HepG2 (cell line): Measurements from ENCODE around the gene NYNRIN. TPM values are rescaled to one million over a fixed set of nuclear protein-coding genes. Genes with fewer than 3 reads are reported as not detected.

Experiments used
- ATF7-NPFF ChIP-seq: sonication (generic); formaldehyde crosslinking; IDR thresholded peaks from 2 replicates; pipeline ENCODE4 v1.8.1; 2023; ENCODE audit warnings: mild to moderate bottlenecking, low read depth, missing genetic modification reagents, moderate library complexity
- CCAR2 ChIP-seq: fragments of 200-400 bp; formaldehyde crosslinking; optimal IDR thresholded peaks from 2 replicates; pipeline ENCODE3; 2018; ENCODE audit warnings: low read depth, mild to moderate bottlenecking, low read length, moderate library complexity
- FOXA3 ChIP-seq: IDR thresholded peaks from 2 replicates; pipeline ENCODE4 v1.6.1; 2016; ENCODE audit warnings: missing genetic modification reagents, missing compliant biosample characterization
- FOXK1 ChIP-seq: sonication (generic); formaldehyde crosslinking; IDR thresholded peaks from 2 replicates; pipeline ENCODE4 v1.4.0; 2020; ENCODE audit warnings: low read depth, missing genetic modification reagents, borderline replicate concordance
- FOXP4 ChIP-seq: sonication (generic); formaldehyde crosslinking; IDR thresholded peaks from 2 replicates; pipeline ENCODE4 v1.4.0; 2020; ENCODE audit warnings: missing genetic modification reagents
- GRHL1 ChIP-seq: sonication (generic); formaldehyde crosslinking; conservative IDR thresholded peaks from 2 replicates; pipeline ENCODE4 v1.8.0; 2022; ENCODE audit warnings: missing genetic modification reagents
- KDM5A ChIP-seq: fragments of 200-600 bp; sonication (generic); IDR thresholded peaks from 2 replicates; pipeline ENCODE4 v1.7.0; 2018; ENCODE audit warnings: antibody characterized with exemption, mild to moderate bottlenecking, low read length, borderline replicate concordance
- MYNN ChIP-seq: sonication (generic); formaldehyde crosslinking; IDR thresholded peaks from 2 replicates; pipeline ENCODE4 v1.4.0; 2020; ENCODE audit warnings: mild to moderate bottlenecking, low read depth, missing genetic modification reagents
- NFATC3 ChIP-seq: sonication (generic); formaldehyde crosslinking; IDR thresholded peaks from 2 replicates; pipeline ENCODE4 v1.5.1; 2020; ENCODE audit warnings: mild to moderate bottlenecking, missing genetic modification reagents
- NR2F6 ChIP-seq, 2 experiments: IDR thresholded peaks; 2 replicates each; pipeline ENCODE4 v1.6.1; 2016; ENCODE audit warnings: antibody characterized with exemption in 1 of 2, mild to moderate bottlenecking in 1 of 2
- RBM22 ChIP-seq: fragments of 200-400 bp; formaldehyde crosslinking; optimal IDR thresholded peaks from 2 replicates; pipeline ENCODE3; 2017; ENCODE audit warnings: mild to moderate bottlenecking, low read length, moderate library complexity
- SAP130 ChIP-seq: IDR thresholded peaks from 2 replicates; pipeline ENCODE4 v1.6.1; 2016; ENCODE audit warnings: low read depth
- SIN3A ChIP-seq: IDR thresholded peaks from 2 replicates; pipeline ENCODE4 v1.6.1; 2011; ENCODE audit warnings: low read depth, mild to moderate bottlenecking, control low read depth, low read length, borderline replicate concordance
- ZNF160 ChIP-seq: sonication (generic); formaldehyde crosslinking; IDR thresholded peaks from 2 replicates; pipeline ENCODE4 v1.8.0; 2022; ENCODE audit warnings: mild to moderate bottlenecking, inconsistent platforms, missing genetic modification reagents
- ZNF362 ChIP-seq: sonication (generic); formaldehyde crosslinking; IDR thresholded peaks from 2 replicates; pipeline ENCODE4 v1.4.0; 2020; ENCODE audit warnings: missing genetic modification reagents, mild to moderate bottlenecking, borderline replicate concordance
- ZNF558 ChIP-seq: sonication (generic); formaldehyde crosslinking; IDR thresholded peaks from 2 replicates; pipeline ENCODE4 v1.9.0; 2022; ENCODE audit warnings: mild to moderate bottlenecking, missing genetic modification reagents, borderline replicate concordance
- ZNF687 ChIP-seq: sonication (generic); formaldehyde crosslinking; IDR thresholded peaks from 2 replicates; pipeline ENCODE4 v1.5.1; 2020; ENCODE audit warnings: mild to moderate bottlenecking, missing genetic modification reagents, moderate library complexity
- ZNF740 ChIP-seq: sonication (generic); formaldehyde crosslinking; IDR thresholded peaks from 2 replicates; pipeline ENCODE4 v1.4.0; 2020; ENCODE audit warnings: missing genetic modification reagents
- polyA plus RNA-seq, 8 experiments: library from polyadenylated mRNA; depleted of rRNA in 3 of 8; stranded (reverse) in 7 of 8; unstranded in 1 of 8; fragments of >200 nt; fragmentation: Illumina TruSeq in 4 of 8; extraction: Trizol in 4 of 8; gene quantifications; 2 replicates each; pipeline versions ENCODE4 v1.2.1 to v1.2.3, GENCODE V29; 2011 to 2016; ENCODE audit warnings: low read depth in 4 of 8, missing spikeins in 1 of 8, mixed read lengths in 1 of 8; ENCODE audit not compliant: insufficient read depth in 1 of 8
- total RNA-seq, 5 experiments: library from RNA; depleted of rRNA; stranded (reverse); fragments of >200 nt; fragmentation: Illumina TruSeq; extraction: Trizol; gene quantifications; 2 replicates each; pipeline ENCODE4 v1.2.3, GENCODE V29; 2016; ENCODE audit warnings: low read depth in 1 of 5

NYNRIN gene
- total and polyA plus RNA-seq, 2 of the 13 experiments (the other 11 are each of a cell fraction or from before 2014, with no cell fraction given) = 0.63 to 1.1 TPM

- TF ChIP-seq ZNF160 (no peak), SIN3A (peak; percentile 84; the same call in 1 of the 2 replicates), NR2F6 (IDR thresholded peaks at IDR 0.05) (no peak), NR2F6 (CRISPR knock-in tag; IDR thresholded peaks at IDR 0.05) (peak; percentile 11; the same call in 1 of the 2 replicates), SAP130 (peak; percentile 29; the same call in 1 of the 2 replicates), NFATC3 (no peak), FOXK1 (CRISPR knock-in tag) (peak; percentile 36; the same call in 1 of the 2 replicates), MYNN (CRISPR knock-in tag) (0 out of 2 replicates have a peak, but pooled peaks have one; percentile 62), FOXA3 (peak; percentile 78; the same call in 1 of the 2 replicates), KDM5A (peak; percentile 58; the same call in 1 of the 2 replicates), ZNF740 (CRISPR knock-in tag) (peak; percentile 69; the same call in 1 of the 2 replicates), FOXP4 (peak; percentile 53; the same call in 1 of the 2 replicates), GRHL1 (CRISPR knock-in tag) (no peak), CCAR2 (no peak), RBM22 (peak; percentile 55), ZNF362 (CRISPR knock-in tag) (no peak), ZNF558 (CRISPR knock-in tag) (no peak), ATF7-NPFF (CRISPR knock-in tag) (no peak; the same call in 1 of the 2 replicates), ZNF687 (CRISPR knock-in tag) (peak; percentile 36; the same call in 1 of the 2 replicates)
These were observed 31.4 kb downstream of the NYNRIN start (continued) for GRCh38 chr14:24430143-24430681.
